ENCODE measurements around the gene CFAP65. TPM values are rescaled to one million over a fixed set of nuclear protein-coding genes. Genes with fewer than 3 reads are reported as not detected.

CFAP65 gene
- total and polyA plus RNA-seq, 2 of the 13 experiments (the other 11 are each of a cell fraction or from before 2014, with no cell fraction given): 0.05 TPM; not detected in 1

GRCh38 chr2:219045937-219046550, 4.7 kb upstream of the CFAP65 start (continued):
- TF ChIP-seq, protein P1, sequence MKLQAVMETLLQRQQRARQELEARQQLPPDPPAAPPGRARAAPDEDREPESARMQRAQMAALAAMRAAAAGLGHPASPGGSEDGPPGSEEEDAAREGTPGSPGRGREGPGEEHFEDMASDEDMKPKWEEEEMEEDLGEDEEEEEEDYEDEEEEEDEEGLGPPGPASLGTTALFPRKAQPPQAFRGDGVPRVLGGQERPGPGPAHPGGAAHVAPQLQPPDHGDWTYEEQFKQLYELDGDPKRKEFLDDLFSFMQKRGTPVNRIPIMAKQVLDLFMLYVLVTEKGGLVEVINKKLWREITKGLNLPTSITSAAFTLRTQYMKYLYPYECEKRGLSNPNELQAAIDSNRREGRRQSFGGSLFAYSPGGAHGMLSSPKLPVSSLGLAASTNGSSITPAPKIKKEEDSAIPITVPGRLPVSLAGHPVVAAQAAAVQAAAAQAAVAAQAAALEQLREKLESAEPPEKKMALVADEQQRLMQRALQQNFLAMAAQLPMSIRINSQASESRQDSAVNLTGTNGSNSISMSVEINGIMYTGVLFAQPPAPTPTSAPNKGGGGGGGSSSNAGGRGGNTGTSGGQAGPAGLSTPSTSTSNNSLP (IDR thresholded peaks at IDR 0.05; ENCODE audit: low read depth, low read length): no peak
- TF ChIP-seq HBP1 (CRISPR knock-in tag; IDR thresholded peaks at IDR 0.05; ENCODE audit: low read depth) (peak; percentile 79), HIC2 (CRISPR knock-in tag; IDR thresholded peaks at IDR 0.05; ENCODE audit: low read depth) (no peak), SIN3A (IDR thresholded peaks at IDR 0.05; ENCODE audit: borderline replicate concordance, low read depth, low read length) (no peak), ISL2 (CRISPR knock-in tag; IDR thresholded peaks at IDR 0.05) (no peak; the same call in 1 of the 2 replicates), ZNF367 (CRISPR knock-in tag; IDR thresholded peaks at IDR 0.05; ENCODE audit: borderline replicate concordance) (no peak; the same call in 1 of the 2 replicates), SOX13 (IDR thresholded peaks at IDR 0.05) (no peak), SOX13 (CRISPR knock-in tag; conservative IDR thresholded peaks at IDR 0.05 in 1 of 2, IDR thresholded peaks at IDR 0.05 in 1 of 2) (peak in 1 of 2 experiments; percentile 56; a peak in 2 of 4 replicates), ZNF841 (CRISPR knock-in tag; IDR thresholded peaks at IDR 0.05; ENCODE audit: borderline replicate concordance) (no peak), KAT7 (CRISPR knock-in tag; IDR thresholded peaks at IDR 0.05; ENCODE audit: borderline replicate concordance) (no peak), KDM3A (CRISPR knock-in tag; IDR thresholded peaks at IDR 0.05; ENCODE audit: low read depth) (no peak)
- TF ChIP-seq, protein P2, sequence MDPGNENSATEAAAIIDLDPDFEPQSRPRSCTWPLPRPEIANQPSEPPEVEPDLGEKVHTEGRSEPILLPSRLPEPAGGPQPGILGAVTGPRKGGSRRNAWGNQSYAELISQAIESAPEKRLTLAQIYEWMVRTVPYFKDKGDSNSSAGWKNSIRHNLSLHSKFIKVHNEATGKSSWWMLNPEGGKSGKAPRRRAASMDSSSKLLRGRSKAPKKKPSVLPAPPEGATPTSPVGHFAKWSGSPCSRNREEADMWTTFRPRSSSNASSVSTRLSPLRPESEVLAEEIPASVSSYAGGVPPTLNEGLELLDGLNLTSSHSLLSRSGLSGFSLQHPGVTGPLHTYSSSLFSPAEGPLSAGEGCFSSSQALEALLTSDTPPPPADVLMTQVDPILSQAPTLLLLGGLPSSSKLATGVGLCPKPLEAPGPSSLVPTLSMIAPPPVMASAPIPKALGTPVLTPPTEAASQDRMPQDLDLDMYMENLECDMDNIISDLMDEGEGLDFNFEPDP (CRISPR knock-in tag; conservative IDR thresholded peaks at IDR 0.05): no peak
- TF ChIP-seq, protein P3, sequence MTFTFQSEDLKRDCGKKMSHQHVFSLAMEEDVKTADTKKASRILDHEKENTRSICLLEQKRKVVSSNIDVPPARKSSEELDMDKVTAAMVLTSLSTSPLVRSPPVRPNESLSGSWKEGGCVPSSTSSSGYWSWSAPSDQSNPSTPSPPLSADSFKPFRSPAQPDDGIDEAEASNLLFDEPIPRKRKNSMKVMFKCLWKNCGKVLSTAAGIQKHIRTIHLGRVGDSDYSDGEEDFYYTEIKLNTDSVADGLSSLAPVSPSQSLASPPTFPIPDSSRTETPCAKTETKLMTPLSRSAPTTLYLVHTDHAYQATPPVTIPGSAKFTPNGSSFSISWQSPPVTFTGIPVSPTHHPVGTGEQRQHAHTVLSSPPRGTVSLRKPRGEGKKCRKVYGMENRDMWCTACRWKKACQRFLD (CRISPR knock-in tag; IDR thresholded peaks at IDR 0.05; ENCODE audit: borderline replicate concordance): no peak

Measured in HepG2 (cell line).